Head of caudate nucleus (tissue), 42 donors: ENCODE measurements around the gene EEIG1.

ENCODE experiments used
- DNase-seq, 42 donors: peaks; one replicate each; pipeline versions ENCODE4 v3.0.0 to v3.0.0-alpha.2; 2020 to 2021; ENCODE audit warnings: mixed read lengths in 7 of 42
- intact Hi-C: fragments of 100-400 bp; cut with DNase I; formaldehyde crosslinking; loops from one replicate; pipeline ENCODE4 v1.15.0; 2022

EEIG1 gene

DNA sequence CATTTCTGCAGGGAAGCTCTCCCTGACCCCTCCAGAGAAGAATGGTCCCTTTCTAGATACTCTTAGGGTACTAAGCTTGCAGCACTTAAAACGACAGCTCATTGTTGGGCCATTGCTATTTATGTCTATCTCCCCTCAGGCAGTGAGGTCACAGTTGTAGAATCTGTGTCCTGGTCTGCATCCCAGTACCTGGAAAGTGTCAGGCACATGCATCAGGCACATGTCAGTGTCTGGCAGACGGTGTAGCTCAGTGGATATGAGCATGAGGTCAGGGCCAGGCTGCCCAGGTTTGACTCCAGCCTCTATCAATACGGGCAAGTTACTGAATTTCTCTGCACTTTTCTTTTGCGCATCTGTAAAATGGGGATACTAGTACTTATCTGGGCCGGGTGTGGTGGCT is 22.2 kb upstream of the EEIG1 start:
- no peak for DNase-seq
- intact Hi-C loops: no loop called here

DNA sequence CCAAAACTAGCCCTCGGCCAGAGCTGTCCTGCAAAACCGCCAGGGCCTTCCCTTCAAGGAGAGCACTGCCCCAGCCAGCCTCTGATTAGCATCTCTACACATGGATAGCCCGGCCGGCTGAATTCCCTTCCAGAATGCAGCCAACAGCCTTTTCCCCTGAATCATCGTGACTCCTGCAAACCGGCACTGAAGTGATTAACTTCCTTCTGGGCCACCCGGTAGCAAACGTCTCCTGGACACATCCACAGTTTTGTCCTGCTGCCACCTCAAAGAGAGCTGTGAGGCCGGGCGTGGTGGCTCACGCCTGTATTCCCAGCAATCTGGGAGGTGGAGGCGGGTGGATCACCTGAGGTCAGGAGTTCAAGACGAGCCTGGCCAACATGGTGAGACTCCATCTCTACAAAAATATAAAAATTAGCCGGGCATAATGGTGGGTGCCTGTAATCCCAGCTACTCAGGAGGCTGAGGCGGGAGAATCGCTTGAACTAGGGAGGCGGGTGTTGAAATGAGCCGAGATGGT is 21.1 kb upstream of the EEIG1 start:
- intact Hi-C loops: no loop called here
- peak in 4 of 42 donors; percentile 4 to 52 (median 27) for DNase-seq

DNA sequence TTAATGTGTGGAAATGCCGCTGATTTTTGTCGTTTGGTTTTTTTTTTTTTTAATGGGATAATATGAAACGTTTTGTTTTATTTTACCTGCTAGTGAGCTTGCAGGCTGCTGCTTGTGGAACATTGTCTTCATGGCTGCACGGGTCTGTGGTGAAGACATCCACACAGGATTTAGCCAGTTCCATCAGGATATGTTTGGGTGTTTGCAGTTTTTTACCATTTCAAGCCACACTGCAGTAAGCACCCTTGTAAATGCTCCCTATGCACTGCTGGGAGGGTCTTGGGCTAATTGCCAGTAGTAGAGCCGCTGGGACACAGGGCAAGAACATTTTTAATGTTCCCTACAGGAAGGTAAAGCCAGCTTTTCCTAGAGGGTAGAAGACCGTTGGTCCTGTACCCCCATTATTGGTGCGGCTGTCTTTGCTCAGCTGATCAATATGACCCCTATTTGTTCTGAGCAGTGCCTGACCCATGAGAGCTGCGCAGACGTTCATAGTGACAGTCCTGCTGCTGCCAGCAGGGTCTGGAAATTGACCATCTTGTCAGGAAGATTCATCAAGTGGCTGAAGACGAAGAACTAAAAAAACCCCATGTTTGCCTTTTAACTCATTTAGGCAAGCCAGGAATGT is 20.5 kb upstream of the EEIG1 start:
- no peak for DNase-seq
- intact Hi-C loops: no loop called here

DNA sequence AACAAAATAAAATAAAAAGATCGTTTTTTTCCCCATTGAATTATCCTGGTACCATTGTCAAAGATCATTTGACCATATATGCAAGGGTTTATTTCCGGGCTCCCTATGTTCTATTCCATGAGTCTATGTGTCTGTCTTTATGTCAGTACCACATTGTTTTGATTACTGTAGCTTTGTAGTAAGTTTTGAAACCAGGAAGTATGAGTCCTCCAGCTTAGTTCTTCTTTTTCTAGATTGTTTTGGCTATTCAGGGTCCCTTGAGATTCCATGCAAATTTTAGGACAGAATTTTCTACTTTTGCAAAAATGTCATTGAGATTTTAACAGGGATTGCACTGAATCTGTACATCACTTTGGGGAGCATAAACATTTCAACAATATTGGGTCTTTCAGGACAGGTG is 18.7 kb upstream of the EEIG1 start:
- DNase-seq: no peak
- intact Hi-C loops: no loop called here

DNA sequence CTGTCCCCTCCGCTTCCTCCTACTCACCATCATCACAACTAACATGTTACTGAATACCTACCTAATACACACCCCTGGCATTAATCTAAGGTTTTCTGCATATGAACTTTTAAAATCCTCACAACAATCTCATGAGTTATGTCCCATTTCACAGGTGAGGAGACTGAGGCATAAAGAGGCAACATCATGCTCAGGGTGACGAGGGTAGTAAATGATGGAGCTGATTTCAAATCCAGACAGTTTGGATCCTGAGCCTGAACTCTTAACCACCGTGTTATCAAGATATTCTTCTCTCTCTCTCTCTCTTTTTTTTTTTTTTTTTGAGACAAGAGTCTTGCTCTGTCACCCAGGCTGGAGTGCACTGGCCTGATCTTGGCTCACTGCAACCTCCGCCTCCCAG is 12.9 kb upstream of the EEIG1 start:
- intact Hi-C loops: no loop called here
- DNase-seq: no peak

DNA sequence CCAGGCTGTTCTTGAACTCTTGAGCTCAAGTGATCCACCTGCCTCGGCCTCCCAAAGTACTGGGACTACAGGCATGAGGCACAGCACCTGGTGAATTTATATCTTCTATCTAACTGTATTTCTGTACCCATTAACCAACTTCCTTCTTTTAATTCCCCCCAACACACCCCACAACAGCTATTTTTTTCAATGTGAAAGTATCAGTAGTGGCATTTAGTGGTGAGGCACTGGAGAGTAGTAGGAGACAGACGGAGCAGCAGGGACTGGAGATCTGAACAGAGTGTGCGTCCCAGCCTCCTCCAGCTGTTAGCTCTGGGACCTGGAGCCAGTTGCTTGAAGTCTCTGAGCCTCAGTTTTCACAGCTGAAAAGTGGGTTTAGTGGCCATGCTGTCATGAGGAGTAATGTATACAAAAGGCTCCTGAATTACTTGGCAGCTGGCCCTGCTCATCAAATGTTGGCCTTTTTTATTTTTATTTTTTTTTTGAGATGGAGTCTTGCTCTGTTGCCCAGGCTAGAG is 11.0 kb upstream of the EEIG1 start:
- DNase-seq: no peak
- intact Hi-C loops: no loop called here

DNA sequence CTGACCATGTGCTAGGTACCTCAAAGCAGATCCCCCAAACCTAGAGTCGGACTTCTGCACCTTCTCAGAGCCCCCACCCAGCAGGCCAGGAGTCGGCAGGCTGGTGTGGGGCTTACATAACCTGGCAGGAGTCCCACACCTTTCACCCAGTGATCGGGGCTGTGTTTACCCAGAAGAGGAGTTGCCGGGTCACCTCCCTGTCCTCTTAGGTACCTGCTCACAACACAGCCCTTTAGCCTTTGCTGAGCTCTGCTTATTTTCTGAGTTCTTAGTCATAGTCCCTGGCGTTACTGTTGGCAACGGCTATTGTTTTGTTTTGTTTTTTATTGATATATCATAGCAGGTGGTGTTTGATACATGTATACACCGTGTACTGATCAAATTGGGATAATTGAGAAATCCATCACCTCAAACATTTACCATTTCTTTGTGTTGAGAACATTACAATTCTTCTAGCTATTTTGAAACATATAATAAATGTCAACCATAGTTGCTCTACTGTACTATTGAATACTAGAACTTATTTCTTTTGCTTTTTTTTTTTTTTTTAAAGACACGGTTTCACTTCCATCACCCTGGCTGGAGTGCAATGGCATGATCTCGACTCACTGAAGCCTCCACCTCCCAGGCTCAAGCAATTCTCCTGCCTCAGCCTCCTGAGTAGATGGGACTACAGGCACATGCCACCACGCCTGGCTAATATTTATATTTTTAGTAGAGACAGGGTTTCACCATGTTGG is 10.4 kb upstream of the EEIG1 start:
- DNase-seq: no peak
- intact Hi-C loops: no loop called here

DNA sequence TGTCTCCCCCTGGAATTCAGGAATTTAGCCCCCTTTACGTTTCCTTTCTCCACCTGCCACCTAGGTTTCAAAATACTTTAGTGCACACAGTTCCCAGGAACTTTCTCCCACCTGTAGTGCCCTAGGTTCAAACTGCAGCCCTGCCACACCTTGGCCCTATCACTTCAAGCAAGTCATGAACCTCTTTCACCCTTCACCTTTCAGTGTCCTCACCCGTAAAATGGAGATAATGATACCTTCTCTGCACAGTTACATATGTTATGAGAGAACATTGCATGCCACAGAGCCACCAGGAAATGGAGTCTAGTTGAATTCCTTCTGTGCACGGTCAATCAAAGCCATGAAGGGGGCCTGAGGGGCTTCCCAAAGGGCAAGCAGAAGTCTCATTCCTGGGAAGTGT is 9.8 kb upstream of the EEIG1 start:
- no peak for DNase-seq
- intact Hi-C loops: no loop called here

DNA sequence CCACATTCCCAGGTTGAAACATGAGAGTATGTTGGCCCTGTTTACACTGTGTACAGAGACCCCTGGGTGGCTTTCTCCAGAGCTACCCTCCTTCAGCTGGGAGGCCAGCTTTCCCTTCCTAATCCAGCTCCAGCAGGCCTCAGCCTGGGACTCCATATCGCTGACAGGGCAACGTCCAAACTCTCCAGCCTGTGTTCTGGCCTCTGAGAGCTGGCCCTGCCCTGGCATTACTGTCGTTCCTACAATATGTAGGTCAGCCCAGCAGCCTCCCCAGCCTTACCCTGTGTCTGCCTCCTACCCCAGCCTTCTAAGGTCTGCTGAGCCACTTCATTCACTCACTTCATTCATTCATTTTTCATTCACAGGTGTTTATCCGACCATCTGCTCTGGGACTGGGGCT is 8.3 kb upstream of the EEIG1 start:
- intact Hi-C loops: no loop called here
- no peak for DNase-seq

DNA sequence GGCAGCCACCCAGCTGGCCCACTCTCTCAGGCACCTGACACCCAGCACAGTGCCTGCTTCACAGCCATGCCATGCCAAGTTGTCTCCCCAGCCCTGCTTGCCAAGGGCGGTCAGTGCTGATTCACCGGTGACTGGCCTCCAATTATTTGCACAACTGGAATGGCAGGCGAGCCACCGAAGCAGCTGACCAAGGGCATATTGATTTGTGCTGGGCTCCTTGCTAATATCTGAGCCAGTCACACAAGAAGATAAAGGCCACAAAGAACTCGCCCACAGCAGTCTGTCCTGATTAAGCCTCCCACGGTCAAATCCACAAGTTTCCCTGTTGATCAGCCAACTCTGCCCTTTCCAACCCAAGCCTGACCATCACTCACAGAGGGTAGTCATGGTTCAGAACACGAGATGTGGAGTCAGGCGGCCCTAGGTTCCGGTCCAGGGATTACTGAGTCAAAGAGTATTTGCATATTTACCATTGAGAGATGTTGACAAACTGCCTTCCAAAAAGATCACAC is 6.4 kb upstream of the EEIG1 start:
- intact Hi-C loops: no loop called here

DNA sequence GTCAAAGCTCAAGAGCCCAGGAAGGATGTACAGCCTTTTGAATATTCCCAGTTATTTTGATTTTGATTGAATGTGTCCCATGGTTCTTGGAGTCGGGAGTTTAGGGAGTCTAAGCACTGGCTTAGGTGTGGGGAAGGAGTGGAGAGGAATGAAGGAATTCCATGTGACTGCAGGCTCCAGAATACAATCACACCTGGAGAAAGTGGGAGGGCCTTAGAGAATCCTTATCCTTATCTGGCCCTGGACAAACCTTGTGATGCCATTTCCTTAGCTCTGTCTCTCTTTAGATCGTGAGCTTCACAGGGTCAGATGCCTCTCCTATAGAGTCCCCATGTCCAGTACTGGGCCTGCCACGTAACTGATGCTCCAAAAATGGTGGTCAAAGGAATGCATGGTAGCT is 4.2 kb upstream of the EEIG1 start:
- no peak for DNase-seq
- intact Hi-C loops: no loop called here

More for the DNA sequence above, 6.4 kb upstream of the EEIG1 start:
- DNase-seq: peak in 5 of 42 donors; percentile 33 to 65 (median 44)

DNA sequence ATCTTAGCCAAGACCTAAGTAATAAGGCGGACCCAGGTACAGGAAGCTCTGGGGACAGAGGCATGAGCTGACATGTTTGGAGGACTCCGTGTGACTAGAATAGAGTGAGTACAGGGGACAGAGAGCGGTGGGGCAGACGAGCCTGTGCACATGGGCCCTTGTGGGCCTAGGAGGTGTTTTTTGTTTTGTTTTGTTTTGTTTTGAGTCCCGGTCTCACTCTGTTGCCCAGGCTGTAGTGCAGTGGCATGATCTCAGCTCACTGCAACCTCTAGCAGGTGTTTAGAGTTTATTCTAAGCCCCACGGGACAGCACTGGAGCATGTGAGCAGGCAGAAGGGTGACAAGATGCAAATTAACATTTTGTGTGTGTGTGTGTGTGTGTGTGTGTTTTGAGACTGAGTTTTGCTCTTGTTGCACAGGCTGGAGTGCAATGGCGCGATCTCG is 3.1 kb upstream of the EEIG1 start:
- intact Hi-C loops: loop anchor here (5.0 kb wide), 1 partner anchor 37 kb away; no protein-coding TSS in a partner anchor
- no peak for DNase-seq

DNA sequence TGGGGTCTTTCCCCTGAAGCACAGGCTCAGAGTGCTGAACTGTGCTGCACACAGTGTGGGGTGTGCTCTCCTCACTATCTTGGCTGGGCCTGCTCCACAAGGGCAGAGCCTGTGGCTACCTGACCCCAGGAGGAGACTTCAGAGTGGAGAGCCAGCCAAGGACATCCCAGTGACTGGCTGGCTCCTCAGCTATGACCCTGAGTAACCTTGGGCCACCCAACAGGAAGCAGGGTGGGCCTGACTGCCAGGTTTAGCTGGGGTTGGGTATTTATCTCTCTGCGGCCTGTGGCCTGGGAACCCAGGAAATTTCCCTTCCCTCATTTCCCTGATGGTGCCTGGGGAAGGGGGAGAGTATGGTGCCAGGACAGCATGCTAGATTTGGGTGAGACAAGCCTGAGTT is 2.1 kb upstream of the EEIG1 start:
- DNase-seq: no peak
- intact Hi-C loops: loop anchor here (5.0 kb wide), 1 partner anchor 36 kb away; no protein-coding TSS in a partner anchor

DNA sequence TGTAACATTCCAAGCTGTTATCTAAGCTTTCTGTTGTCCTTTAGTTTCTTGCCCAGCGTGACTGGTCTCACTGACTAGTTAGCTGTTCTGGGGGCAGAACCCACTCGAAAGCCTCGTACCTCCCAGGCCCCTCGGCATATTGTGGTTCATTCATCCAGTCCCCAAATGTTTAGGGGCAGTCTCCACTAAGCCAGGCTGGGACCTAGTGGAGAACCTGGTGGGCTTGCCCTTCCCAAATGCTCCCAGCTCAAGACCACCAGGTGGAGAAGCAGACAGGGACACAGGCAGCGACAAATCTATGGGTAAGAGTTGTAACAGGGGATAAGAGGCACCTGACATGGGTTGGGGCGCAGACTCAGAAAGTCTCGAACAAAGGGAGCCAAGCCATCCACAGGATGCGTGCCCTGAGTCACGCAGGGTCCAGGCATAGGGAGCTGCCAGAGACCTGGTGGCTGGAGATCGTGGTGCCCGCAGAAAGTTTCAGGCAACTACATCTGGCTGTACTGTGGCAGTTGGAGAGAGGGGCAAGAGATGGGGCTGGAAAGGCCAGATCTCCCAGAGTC is 851 bp upstream of the EEIG1 start:
- intact Hi-C loops: loop anchor here (5.0 kb wide), 1 partner anchor 34 kb away; no protein-coding TSS in a partner anchor
- DNase-seq: no peak

DNA sequence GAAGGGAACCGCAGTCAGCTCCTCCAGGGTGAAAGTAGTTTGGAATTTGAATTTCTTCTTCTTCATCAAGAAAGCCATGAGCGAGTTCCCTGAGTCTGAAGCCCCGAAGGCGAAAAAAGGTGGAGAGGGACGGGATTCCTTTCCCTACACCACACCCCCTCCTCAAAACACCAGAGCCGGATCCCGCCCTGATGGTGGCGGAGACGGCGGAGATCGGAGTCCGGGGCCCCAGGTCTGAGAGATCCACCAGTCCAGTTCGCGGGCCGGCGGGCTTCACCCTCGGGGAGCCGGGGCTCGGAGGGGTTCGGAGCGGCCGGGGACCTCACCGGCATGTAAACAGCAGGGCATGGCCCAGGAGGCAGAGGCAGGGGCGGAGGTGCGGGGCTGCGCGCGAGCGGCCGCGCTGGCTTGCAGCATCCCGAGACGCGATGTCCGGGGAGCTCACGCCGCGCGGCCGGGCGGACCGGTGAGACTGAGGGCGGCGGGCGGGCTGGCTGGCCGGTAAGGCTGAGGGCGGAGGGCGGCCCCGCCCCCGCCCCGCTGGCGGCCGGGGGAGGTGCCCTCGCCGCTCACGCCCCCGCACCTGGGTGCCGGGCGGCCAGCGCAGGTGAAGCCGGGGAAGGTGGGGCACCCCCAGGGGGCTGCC is 606 bp downstream of the EEIG1 start:
- peak in 18 of 42 donors; percentile 26 to 66 (median 40) for DNase-seq
- intact Hi-C loops: loop anchor here (5.0 kb wide), 1 partner anchor 33 kb away; no protein-coding TSS in a partner anchor

DNA sequence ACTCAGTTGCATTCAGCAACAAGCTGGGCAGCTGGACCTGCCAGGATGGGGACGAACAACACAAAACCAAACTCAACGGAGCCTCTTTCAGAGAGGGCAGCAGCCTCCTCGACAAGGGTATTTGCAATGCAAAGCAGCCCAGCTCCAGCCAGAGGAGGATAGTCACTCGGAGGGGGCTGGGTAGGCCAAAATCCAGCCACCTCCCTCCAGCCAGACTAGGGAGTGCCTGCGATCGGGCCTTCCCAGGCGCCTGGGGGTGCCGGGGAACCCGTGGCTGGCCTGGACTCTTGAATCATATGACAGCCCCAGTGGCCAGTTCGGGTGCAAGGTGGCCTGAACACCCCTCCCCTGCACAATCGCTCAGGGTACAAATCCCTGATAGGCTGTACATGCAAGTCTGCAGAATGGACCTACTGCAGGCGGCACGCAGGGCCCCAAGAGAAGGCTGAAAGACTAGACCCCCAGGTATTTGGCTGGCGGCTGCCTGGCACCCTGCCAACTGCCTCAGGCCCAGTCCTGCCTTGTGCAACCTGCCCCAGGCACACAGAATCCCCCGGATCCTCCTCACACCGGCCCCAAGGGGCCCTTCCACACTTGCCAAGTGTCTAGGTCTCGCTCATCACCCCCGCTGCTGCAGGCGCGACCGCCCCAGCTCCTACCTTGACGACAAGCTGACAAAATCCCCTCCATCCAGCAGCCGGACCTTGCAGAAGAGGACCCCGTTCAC is 1.3 kb downstream of the EEIG1 start:
- DNase-seq: peak; percentile 69 to 94 (median 85)

DNA sequence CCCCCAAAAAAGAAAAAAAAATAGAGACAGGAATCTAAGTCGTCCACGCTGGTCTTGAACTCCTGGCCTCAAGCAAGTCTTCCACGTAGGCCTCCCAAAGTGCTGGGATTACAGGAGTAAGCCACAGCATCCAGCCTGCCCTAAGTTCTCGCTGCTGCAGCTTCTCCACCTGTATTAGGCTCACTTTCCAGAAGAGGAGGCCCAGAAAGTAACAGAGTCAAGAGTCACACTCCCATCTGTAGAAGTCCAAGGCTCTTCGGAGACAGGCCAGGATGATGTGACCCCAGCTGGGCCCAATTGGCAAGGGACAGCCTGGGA is 1.8 kb downstream of the EEIG1 start:
- peak in 1 of 42 donors; percentile 55 for DNase-seq
- intact Hi-C loops: no loop called here

More for the DNA sequence above, 1.3 kb downstream of the EEIG1 start:
- intact Hi-C loops: loop anchor here (5.0 kb wide), 1 partner anchor 32 kb away; no protein-coding TSS in a partner anchor

DNA sequence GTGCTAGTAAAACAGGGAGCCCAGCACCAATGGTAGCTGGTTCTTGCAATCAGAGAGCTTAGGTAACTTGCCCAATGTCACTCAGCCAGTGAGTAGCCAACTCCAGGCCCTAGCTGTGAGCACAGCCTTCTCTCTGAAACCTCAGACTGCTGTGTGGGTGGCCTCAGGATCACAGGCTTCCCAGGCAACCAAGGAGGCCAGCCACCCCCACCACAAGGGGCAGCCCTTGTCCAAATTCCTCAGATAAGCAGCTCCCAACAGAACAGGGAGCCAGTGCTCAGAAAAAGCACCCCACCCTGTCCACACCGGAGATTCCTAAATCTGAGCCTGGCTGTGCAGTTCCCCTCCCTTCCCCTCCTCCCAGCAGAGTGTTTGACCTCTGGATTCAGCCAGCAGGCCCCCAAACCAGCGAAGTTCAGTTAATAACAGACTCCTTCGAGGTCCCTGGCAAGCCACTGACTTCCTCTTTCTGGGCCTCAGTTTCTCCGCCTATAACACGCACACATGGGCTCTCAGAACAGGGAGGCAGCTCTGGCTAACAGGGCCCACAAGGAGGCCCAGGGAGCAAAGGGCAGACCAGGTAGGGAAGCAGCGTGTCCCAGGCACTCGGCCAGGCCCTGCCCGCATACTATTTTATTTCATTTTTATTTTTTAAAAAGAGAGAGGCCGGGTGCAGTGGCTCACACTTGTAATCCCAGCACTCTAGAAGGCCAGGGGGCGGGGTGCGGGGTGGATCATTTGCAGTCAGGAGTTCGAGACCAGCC is 2.7 kb downstream of the EEIG1 start:
- intact Hi-C loops: no loop called here
- DNase-seq: peak in 19 of 42 donors; percentile 17 to 70 (median 40)
